Measurements from ENCODE around the gene AKAP7.

Gene AKAP7

GRCh38 chr6:131222773-131223172 is 87.5 kb downstream of the AKAP7 start:
- Histone ChIP-seq H3K4me1 (ENCODE audit: control insufficient read depth, insufficient read depth, low read length) (no peaks in the 10 kb centered on the region), H3K9me3 (ENCODE audit: control insufficient read depth in 2 of 2, low read length in 2 of 2) (no peaks in the 10 kb centered on the region), H3K9ac (ENCODE audit: low read length in 2 of 2) (no peak overlapping the region), H3K4me3 (ENCODE audit: low read length in 2 of 2) (no peak overlapping the region), H3K27ac (ENCODE audit: low read length) (no peak overlapping the region), H3K36me3 (ENCODE audit: control insufficient read depth in 2 of 2, insufficient read depth in 2 of 2, low read length in 2 of 2) (peaks cover 0 to 6% of the 10 kb centered on the region in 2 donors), H3K27me3 (ENCODE audit: control insufficient read depth in 1 of 2, insufficient read depth in 2 of 2, low read length in 2 of 2) (no peaks in the 10 kb centered on the region)

GRCh38 chr6:131223416-131223815 is 88.1 kb downstream of the AKAP7 start:
- H3K27me3 ChIP-seq (ENCODE audit: control insufficient read depth in 1 of 2, insufficient read depth in 2 of 2, low read length in 2 of 2) = no peaks in the 10 kb centered on the region
- no peaks in the 10 kb centered on the region for H3K9me3 ChIP-seq (ENCODE audit: control insufficient read depth in 2 of 2, low read length in 2 of 2)
- no peaks in the 10 kb centered on the region for H3K4me1 ChIP-seq (ENCODE audit: control insufficient read depth, insufficient read depth, low read length)
- H3K9ac ChIP-seq (ENCODE audit: low read length in 2 of 2) = no peak overlapping the region
- no peak overlapping the region for H3K27ac ChIP-seq (ENCODE audit: low read length)
- no peak overlapping the region for H3K4me3 ChIP-seq (ENCODE audit: low read length in 2 of 2)
- H3K36me3 ChIP-seq (ENCODE audit: control insufficient read depth in 2 of 2, insufficient read depth in 2 of 2, low read length in 2 of 2) = peaks cover 0 to 6% of the 10 kb centered on the region in 2 donors

- Histone ChIP-seq H3K9me3 (ENCODE audit: control insufficient read depth in 2 of 2, low read length in 2 of 2) (no peaks in the 10 kb centered on the region), H3K36me3 (ENCODE audit: control insufficient read depth in 2 of 2, insufficient read depth in 2 of 2, low read length in 2 of 2) (peaks cover 0 to 6% of the 10 kb centered on the region in 2 donors), H3K4me3 (ENCODE audit: low read length in 2 of 2) (no peak overlapping the region), H3K27ac (ENCODE audit: low read length) (no peak overlapping the region), H3K27me3 (ENCODE audit: control insufficient read depth in 1 of 2, insufficient read depth in 2 of 2, low read length in 2 of 2) (no peaks in the 10 kb centered on the region), H3K4me1 (ENCODE audit: control insufficient read depth, insufficient read depth, low read length) (no peaks in the 10 kb centered on the region), H3K9ac (ENCODE audit: low read length in 2 of 2) (no peak overlapping the region)
These were observed 89.9 kb downstream of the AKAP7 start for GRCh38 chr6:131225127-131225526.

DNA sequence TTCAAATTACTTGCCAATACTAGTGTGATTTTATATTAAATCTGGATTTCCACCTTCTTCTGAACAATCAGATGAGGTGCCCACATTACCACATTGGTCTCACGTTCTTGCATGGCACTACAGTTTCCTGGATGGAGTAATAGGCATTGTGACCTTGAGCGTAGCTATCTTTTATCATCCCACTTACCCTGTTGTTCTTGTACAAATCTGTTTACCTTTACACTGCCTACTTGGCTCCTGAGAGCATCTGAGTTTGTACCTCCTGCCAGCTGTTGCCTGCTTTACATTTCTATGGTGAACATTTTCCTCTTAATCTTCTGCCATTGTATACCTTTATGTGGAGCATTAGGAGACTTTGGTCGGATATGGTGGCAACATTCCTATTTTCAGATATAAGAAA is 90.7 kb downstream of the AKAP7 start:
- Histone ChIP-seq H3K4me1 (ENCODE audit: control insufficient read depth, insufficient read depth, low read length) (no peaks in the 10 kb centered on the region), H3K4me3 (ENCODE audit: low read length in 2 of 2) (no peak overlapping the region), H3K9ac (ENCODE audit: low read length in 2 of 2) (no peak overlapping the region), H3K27ac (ENCODE audit: low read length) (no peak overlapping the region), H3K9me3 (ENCODE audit: control insufficient read depth in 2 of 2, low read length in 2 of 2) (no peaks in the 10 kb centered on the region), H3K36me3 (ENCODE audit: control insufficient read depth in 2 of 2, insufficient read depth in 2 of 2, low read length in 2 of 2) (peaks cover 0 to 4% of the 10 kb centered on the region in 2 donors), H3K27me3 (ENCODE audit: control insufficient read depth in 1 of 2, insufficient read depth in 2 of 2, low read length in 2 of 2) (no peaks in the 10 kb centered on the region)

- no peaks in the 10 kb centered on the region for H3K27me3 ChIP-seq (ENCODE audit: control insufficient read depth in 1 of 2, insufficient read depth in 2 of 2, low read length in 2 of 2)
- no peaks in the 10 kb centered on the region for H3K36me3 ChIP-seq (ENCODE audit: control insufficient read depth in 2 of 2, insufficient read depth in 2 of 2, low read length in 2 of 2)
- H3K27ac ChIP-seq (ENCODE audit: low read length) = no peak overlapping the region
- no peak overlapping the region for H3K9ac ChIP-seq (ENCODE audit: low read length in 2 of 2)
- no peak overlapping the region for H3K4me3 ChIP-seq (ENCODE audit: low read length in 2 of 2)
- H3K4me1 ChIP-seq (ENCODE audit: control insufficient read depth, insufficient read depth, low read length) = no peaks in the 10 kb centered on the region
- H3K9me3 ChIP-seq (ENCODE audit: control insufficient read depth in 2 of 2, low read length in 2 of 2) = no peaks in the 10 kb centered on the region
These were observed 91.3 kb downstream of the AKAP7 start for GRCh38 chr6:131226459-131227157.

DNA sequence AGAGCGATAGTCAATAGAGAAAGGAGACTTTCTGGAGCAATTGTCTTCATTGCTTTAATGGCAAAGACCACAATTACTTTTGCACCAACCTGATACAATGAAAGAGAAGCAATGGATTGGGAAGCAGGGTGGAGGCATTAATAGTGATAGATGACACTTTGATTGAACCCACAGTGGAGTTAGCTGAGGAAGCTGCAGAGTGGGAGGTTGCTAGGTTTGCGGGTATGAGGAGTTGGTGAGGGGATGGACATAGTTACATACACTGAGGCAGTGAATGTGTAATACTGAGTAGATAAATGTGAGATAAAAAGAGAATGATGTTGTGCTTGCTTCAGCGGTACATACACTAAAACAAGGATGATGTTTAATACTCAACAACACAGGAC is 91.9 kb downstream of the AKAP7 start:
- H3K27me3 ChIP-seq (ENCODE audit: control insufficient read depth in 1 of 2, insufficient read depth in 2 of 2, low read length in 2 of 2) = no peaks in the 10 kb centered on the region
- no peak overlapping the region for H3K9ac ChIP-seq (ENCODE audit: low read length in 2 of 2)
- H3K4me3 ChIP-seq (ENCODE audit: low read length in 2 of 2) = no peak overlapping the region
- H3K4me1 ChIP-seq (ENCODE audit: control insufficient read depth, insufficient read depth, low read length) = no peaks in the 10 kb centered on the region
- H3K27ac ChIP-seq (ENCODE audit: low read length) = no peak overlapping the region
- H3K36me3 ChIP-seq (ENCODE audit: control insufficient read depth in 2 of 2, insufficient read depth in 2 of 2, low read length in 2 of 2) = no peaks in the 10 kb centered on the region
- H3K9me3 ChIP-seq (ENCODE audit: control insufficient read depth in 2 of 2, low read length in 2 of 2) = no peaks in the 10 kb centered on the region

DNA sequence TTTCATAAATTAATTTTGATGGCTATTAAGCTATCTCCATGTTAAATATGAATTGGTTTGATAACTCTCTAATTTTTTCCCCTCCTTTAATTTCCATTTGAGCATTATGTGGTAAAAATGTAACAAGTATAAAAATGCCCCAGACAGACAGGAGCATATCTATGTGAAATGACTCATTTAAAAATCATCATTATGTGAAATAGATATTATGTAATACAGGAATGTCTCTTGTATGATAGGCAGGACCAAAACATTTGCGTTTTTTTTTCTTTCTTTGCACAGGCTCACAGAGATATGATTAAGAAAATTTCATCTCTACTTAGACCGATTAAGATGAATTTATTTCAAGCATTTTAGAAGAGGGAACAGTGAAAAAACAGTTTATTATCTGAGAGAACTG is 95.8 kb downstream of the AKAP7 start:
- no peak overlapping the region for H3K4me3 ChIP-seq (ENCODE audit: low read length in 2 of 2)
- H3K9ac ChIP-seq (ENCODE audit: low read length in 2 of 2) = no peak overlapping the region
- H3K27me3 ChIP-seq (ENCODE audit: control insufficient read depth in 1 of 2, insufficient read depth in 2 of 2, low read length in 2 of 2) = no peaks in the 10 kb centered on the region
- no peaks in the 10 kb centered on the region for H3K4me1 ChIP-seq (ENCODE audit: control insufficient read depth, insufficient read depth, low read length)
- no peaks in the 10 kb centered on the region for H3K9me3 ChIP-seq (ENCODE audit: control insufficient read depth in 2 of 2, low read length in 2 of 2)
- no peaks in the 10 kb centered on the region for H3K36me3 ChIP-seq (ENCODE audit: control insufficient read depth in 2 of 2, insufficient read depth in 2 of 2, low read length in 2 of 2)
- no peak overlapping the region for H3K27ac ChIP-seq (ENCODE audit: low read length)

GRCh38 chr6:131231891-131232290 is 96.6 kb downstream of the AKAP7 start:
- no peaks in the 10 kb centered on the region for H3K4me1 ChIP-seq (ENCODE audit: control insufficient read depth, insufficient read depth, low read length)
- no peak overlapping the region for H3K27ac ChIP-seq (ENCODE audit: low read length)
- H3K9me3 ChIP-seq (ENCODE audit: control insufficient read depth in 2 of 2, low read length in 2 of 2) = no peaks in the 10 kb centered on the region
- no peaks in the 10 kb centered on the region for H3K36me3 ChIP-seq (ENCODE audit: control insufficient read depth in 2 of 2, insufficient read depth in 2 of 2, low read length in 2 of 2)
- no peak overlapping the region for H3K4me3 ChIP-seq (ENCODE audit: low read length in 2 of 2)
- H3K9ac ChIP-seq (ENCODE audit: low read length in 2 of 2) = no peak overlapping the region
- no peaks in the 10 kb centered on the region for H3K27me3 ChIP-seq (ENCODE audit: control insufficient read depth in 1 of 2, insufficient read depth in 2 of 2, low read length in 2 of 2)

DNA sequence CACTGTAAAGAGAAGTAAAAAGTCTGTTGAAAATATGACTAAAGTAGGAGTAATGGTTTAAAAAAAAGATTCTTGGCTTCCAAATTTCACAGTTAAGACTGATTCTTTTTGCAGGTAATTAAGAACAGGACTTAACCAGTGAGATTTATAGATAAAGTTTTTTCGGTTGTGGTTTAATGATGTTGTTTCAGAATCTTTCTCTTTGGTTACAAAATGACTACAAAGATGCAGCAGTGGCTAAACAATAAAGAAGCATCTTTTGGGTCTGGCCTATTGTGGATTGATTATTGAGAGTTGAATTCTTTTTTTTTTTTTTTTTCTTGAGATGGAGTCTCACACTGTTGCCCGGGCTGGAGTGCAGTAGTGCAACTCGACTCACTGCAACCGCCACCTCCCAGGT is 109.7 kb downstream of the AKAP7 start:
- Histone ChIP-seq H3K9me3 (ENCODE audit: control insufficient read depth in 2 of 2, low read length in 2 of 2) (no peaks in the 10 kb centered on the region), H3K27me3 (ENCODE audit: control insufficient read depth in 1 of 2, insufficient read depth in 2 of 2, low read length in 2 of 2) (no peaks in the 10 kb centered on the region), H3K36me3 (ENCODE audit: control insufficient read depth in 2 of 2, insufficient read depth in 2 of 2, low read length in 2 of 2) (no peaks in the 10 kb centered on the region), H3K4me3 (ENCODE audit: low read length in 2 of 2) (no peak overlapping the region), H3K9ac (ENCODE audit: low read length in 2 of 2) (no peak overlapping the region), H3K4me1 (ENCODE audit: control insufficient read depth, insufficient read depth, low read length) (no peaks in the 10 kb centered on the region), H3K27ac (ENCODE audit: low read length) (no peak overlapping the region)

- Histone ChIP-seq H3K9me3 (ENCODE audit: control insufficient read depth in 2 of 2, low read length in 2 of 2) (no peaks in the 10 kb centered on the region), H3K27ac (ENCODE audit: low read length) (no peak overlapping the region), H3K4me3 (ENCODE audit: low read length in 2 of 2) (peak overlapping the region; percentile 66 to 67), H3K36me3 (ENCODE audit: control insufficient read depth in 2 of 2, insufficient read depth in 2 of 2, low read length in 2 of 2) (no peaks in the 10 kb centered on the region), H3K4me1 (ENCODE audit: control insufficient read depth, insufficient read depth, low read length) (peaks cover 6% of the 10 kb centered on the region), H3K9ac (ENCODE audit: low read length in 2 of 2) (peak overlapping the region; percentile 42 to 47), H3K27me3 (ENCODE audit: control insufficient read depth in 1 of 2, insufficient read depth in 2 of 2, low read length in 2 of 2) (no peaks in the 10 kb centered on the region)
These were observed 114.9 kb downstream of the AKAP7 start for GRCh38 chr6:131250122-131250521.

DNA sequence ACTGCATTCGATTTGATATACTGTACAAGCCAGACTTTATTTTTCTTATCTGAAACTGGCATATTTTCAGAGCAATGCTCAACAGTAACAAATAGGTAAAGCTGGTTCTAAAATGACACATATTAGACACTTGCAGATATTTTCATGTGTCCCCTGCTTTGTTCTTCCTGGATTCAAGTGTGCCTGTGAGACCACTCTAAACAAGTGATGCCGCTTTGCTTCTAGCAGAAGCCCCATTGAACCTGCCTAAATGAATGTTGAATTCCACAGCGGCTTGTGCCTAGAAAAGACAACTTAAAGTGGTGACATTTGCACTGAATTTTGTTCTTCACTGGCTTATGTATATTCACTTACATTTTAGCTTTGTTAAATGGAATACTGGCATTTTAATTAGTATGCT is 115.7 kb downstream of the AKAP7 start:
- Histone ChIP-seq H3K9ac (ENCODE audit: low read length in 2 of 2) (no peak overlapping the region), H3K9me3 (ENCODE audit: control insufficient read depth in 2 of 2, low read length in 2 of 2) (no peaks in the 10 kb centered on the region), H3K4me3 (ENCODE audit: low read length in 2 of 2) (peak overlapping the region in 1 of 2 donors; percentile 67), H3K36me3 (ENCODE audit: control insufficient read depth in 2 of 2, insufficient read depth in 2 of 2, low read length in 2 of 2) (no peaks in the 10 kb centered on the region), H3K27ac (ENCODE audit: low read length) (no peak overlapping the region), H3K27me3 (ENCODE audit: control insufficient read depth in 1 of 2, insufficient read depth in 2 of 2, low read length in 2 of 2) (no peaks in the 10 kb centered on the region), H3K4me1 (ENCODE audit: control insufficient read depth, insufficient read depth, low read length) (peaks cover 6% of the 10 kb centered on the region)
